Measurements from ENCODE around the gene RNF135.
A peak's percentile ranks its signal among the peaks of the same experiment; 100 is the strongest.
"Not testable (repeated sequence)": the region's sequence is repeated elsewhere in the genome, so short reads cannot be mapped to it uniquely, and the experiment has no call there.

The RNF135 gene

DNA sequence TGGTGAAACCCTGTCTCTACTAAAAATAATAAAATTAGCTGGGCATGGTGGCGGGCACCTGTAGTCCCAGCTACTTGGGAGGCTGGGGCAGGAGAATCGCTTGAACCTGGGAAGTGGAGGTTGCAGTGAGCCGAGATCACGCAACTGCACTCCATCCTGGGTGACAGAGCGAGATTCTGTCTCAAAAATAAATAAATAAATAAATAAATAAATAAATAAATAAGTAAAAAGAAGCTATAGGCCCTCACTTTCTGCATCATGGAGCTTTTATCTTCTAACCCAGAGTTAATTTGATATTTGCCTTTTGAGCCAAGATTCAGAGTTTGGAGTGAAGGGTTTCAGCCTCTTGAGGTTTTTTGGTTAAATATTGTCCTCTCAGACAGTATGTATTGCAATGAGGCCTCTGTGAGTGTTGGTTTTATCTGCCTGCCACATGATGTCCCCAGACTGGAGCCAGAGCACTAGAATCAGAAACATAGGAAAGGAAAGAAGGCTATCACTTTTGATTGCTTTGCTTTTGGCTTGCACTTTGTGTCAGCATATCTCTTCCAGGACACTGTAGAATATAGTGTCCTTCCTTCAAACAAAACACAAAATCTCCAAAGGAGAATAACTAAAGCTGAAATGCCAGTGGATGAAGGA, 32.5 kb downstream of the RNF135 start:
- no peak for DNase-seq
- TF ChIP-seq GATA1 (IDR thresholded peaks at IDR 0.05; ENCODE audit: low read depth, low read length) (no peak), POLR2A (IDR thresholded peaks at IDR 0.05; ENCODE audit: low read length) (no peak)

DNA sequence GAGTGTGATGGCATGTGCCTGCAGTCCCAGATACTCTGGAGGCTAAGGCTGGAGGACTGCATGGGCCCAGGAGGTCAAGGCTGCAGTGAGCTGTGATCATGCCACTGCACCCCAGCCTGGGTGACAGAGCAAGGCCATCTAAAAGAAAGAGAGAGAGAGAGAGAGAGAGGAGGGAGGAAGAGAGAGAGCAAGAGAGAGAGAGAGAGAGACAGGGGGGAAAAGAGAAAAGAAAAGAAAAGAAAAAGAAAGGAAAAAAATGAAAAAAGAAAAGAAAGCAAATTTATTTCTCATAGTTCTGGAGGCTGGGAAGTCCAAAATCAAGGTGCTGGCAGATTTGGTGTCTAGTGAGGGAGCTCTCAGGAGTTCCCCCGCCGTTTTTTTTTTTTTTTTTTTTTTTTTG, 33.3 kb downstream of the RNF135 start:
- no peak for TF ChIP-seq GATA1 (IDR thresholded peaks at IDR 0.05; ENCODE audit: low read depth, low read length)
- no peak for TF ChIP-seq POLR2A (IDR thresholded peaks at IDR 0.05; ENCODE audit: low read length)
- no peak for DNase-seq

DNA sequence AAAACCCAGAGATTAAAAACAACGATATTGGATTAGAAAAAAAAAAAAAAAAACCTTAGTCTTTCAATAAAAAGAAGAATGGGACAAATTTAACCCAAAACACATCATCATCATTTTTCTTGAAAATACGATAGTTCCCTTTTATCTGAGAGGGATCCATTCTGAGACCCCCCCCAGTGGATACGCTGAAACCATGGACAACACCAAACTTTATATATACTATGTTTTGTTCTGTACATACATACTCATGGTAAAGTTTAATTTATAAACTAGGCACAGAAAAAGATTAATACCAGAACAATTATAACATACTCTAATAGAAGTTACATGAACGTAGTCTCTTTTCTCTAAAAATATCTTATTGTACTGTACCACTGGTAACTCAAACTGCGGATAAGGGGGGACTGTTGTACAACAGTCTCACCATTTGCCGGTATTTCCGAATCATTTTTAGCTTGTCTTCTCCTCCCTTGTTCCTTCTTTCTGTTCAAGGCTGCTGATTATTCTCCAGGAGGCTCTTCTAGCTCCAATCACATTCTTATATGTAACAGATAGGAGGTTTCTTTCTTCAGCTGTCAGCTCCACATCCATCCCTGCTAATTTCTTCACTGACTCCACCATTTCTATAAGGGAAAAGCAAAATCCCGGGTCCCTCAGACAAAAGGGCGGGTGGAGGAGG, 37.0 kb downstream of the RNF135 start:
- no peak for DNase-seq
- no peak for TF ChIP-seq GATA1 (IDR thresholded peaks at IDR 0.05; ENCODE audit: low read depth, low read length)
- TF ChIP-seq POLR2A (IDR thresholded peaks at IDR 0.05; ENCODE audit: low read length) = no peak

DNA sequence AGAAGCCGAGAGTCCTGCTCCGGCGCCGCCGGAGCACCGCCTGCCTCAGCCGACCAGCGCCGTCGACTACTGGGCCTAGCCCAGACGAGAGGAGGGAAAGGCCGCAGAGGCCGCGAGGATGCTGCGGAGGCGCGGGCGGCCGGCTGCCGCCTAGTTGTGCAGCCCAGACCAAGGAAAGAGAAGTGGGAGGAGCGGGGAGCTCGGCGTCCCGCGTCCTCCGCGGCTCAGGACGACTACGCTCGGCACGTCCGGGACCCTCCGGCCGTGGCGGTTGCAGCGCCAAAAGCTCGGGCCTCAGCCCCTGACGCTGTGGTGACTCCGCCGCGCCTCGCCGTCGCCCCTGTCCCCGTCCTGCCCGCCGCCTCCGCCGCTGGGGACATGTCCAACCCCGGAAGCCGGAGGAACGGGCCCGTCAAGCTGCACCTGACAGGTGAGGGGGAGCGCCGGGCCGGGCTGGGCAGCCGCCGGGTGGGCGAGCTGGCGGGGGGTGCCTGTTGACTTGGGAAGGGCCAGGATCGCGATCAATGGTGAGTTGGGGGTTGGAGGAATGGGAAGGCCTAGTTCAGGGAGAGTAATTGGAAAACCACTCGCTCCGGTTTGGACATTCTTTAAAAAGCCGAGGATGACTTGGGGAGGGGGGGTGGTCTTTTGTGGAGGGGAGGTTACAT, 37.7 kb downstream of the RNF135 start:
- TF ChIP-seq GATA1 (IDR thresholded peaks at IDR 0.05; ENCODE audit: low read depth, low read length) (no peak), POLR2A (IDR thresholded peaks at IDR 0.05; ENCODE audit: low read length) (no peak)
- peak; percentile 39 to 47 for DNase-seq

DNA sequence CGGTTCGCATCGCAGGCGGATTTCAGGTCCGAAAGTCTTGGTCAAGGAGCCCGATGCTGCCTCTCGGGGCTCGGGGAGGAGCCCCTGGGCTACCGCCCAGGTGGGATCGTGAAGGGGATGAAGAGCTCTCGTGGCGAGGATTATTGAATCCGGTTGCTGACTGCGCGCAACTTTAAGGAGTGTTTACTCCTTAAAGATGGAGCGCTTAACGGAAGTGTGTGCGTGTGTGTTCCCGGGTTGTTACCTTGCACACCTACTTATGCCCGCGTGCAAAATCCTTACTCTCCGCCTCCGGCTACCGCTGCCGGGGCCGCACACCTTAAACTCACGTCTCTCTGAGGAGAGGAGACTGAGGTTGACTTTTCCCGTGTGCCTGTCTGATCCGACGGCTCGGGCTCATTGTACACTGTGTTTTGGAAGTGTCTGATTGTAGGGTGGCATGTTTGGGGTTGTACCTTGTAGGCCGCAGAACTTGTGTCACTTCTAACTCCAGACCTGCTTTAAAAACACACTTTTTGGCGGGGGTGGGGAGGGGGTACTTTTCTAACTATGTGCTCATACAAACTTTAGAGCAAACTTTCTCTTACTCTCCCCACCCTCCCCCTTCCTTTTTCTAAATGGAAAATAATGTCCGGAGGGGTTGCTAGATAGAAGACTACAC, 38.3 kb downstream of the RNF135 start:
- not testable (repeated sequence) for DNase-seq

- not testable (repeated sequence) for DNase-seq
Observed at GRCh38 chr17:31010014-31010413, 39.2 kb downstream of the RNF135 start.

GRCh38 chr17:31013844-31014243, 43.0 kb downstream of the RNF135 start:
- no peak for DNase-seq
- TF ChIP-seq POLR2A (IDR thresholded peaks at IDR 0.05; ENCODE audit: low read length) = no peak
- no peak for TF ChIP-seq GATA1 (IDR thresholded peaks at IDR 0.05; ENCODE audit: low read depth, low read length)

DNA sequence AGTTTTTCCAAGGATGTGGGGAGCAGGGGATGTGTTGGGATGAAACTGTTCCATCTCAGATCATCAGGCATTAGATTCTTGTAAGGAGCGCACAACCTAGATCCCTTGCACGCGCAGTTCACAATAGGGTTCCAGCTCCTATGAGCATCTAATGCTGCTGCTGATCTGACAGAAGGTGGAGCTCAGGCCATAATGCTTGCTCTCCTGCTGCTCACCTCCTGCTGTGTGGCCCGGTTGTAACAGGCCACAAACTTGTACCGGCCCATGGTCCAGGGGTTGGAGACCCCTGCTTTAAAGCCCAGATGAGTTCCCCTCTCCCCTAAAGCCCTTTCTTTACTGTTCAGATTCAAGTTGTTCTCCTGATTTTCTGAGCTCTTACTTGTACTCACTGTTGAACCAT, 44.8 kb downstream of the RNF135 start:
- DNase-seq = no peak
- no peak for TF ChIP-seq GATA1 (IDR thresholded peaks at IDR 0.05; ENCODE audit: low read depth, low read length)
- no peak for TF ChIP-seq POLR2A (IDR thresholded peaks at IDR 0.05; ENCODE audit: low read length)

- no peak for DNase-seq
- TF ChIP-seq POLR2A (IDR thresholded peaks at IDR 0.05; ENCODE audit: low read length) (no peak), GATA1 (IDR thresholded peaks at IDR 0.05; ENCODE audit: low read depth, low read length) (no peak)
Observed at GRCh38 chr17:31019004-31019403, 48.2 kb downstream of the RNF135 start.

- DNase-seq = not testable (repeated sequence)
Observed at GRCh38 chr17:31023171-31023570, 52.3 kb downstream of the RNF135 start.

DNA sequence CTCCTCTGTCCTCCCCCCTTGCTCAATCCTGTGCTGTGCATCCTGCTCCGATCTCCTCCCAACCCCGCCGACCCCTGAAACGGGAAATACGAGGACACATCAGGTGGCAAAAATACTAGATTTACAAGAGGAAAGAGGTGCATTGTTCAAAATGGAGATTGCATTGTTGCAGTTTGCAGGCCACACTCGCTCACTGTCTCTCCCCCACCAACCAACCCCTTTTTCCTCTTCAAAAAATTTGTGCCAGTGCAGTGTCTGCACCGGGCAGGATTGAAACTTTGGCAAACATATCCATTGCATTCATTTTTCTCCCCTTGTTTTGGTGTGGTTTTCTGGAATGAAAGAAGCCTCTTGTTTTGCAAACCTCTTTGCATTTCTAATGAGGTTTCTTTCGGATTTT, 61.0 kb downstream of the RNF135 start:
- DNase-seq = no peak

GRCh38 chr17:31035611-31036010, 64.8 kb downstream of the RNF135 start:
- DNase-seq = not testable (repeated sequence)

More for the DNA sequence above, 61.0 kb downstream of the RNF135 start:
- TF ChIP-seq POLR2A (IDR thresholded peaks at IDR 0.05; ENCODE audit: low read length) = no peak
- TF ChIP-seq GATA1 (IDR thresholded peaks at IDR 0.05; ENCODE audit: low read depth, low read length) = no peak

DNA sequence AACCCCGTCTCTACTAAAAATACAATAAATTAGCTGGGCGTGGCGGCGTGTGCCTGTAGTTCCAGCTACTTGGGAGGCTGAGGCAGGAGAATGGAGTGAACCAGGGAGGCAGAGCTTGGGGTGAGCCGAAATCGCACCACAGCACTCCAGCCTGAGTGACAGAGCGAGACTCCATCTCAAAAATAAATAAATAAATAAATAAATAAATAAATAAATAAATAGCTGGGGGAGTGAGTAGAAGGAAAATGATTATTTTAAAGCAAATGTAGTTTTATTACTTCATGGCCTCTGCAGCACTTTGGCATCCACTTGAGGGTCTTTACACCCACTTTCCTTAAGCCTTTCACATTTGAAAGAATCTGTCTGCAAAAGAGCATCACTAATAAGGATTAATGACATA, 70.0 kb downstream of the RNF135 start:
- not testable (repeated sequence) for DNase-seq

DNA sequence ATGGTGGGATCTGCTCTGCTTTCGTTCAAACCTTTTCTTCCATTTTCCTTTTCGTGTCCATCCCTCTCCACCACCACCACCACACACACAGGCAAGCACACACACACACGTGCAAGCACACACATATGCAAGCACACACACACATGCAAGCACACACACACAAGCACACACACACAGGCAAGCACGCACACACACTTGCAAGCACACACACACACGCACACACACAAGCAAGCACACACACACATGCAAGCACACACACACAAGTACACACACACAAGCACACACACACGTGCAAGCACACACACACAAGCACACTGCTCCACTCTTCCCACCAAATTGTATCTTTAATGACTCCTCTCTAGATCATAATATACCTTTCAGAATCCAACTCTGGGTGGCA, 71.5 kb downstream of the RNF135 start:
- not testable (repeated sequence) for DNase-seq

- peak in 1 of 2 experiments; percentile 11 for DNase-seq
Observed at GRCh38 chr17:31046856-31047425, 76.1 kb downstream of the RNF135 start.
